Measurements from ENCODE around the gene EMC9.

DNA sequence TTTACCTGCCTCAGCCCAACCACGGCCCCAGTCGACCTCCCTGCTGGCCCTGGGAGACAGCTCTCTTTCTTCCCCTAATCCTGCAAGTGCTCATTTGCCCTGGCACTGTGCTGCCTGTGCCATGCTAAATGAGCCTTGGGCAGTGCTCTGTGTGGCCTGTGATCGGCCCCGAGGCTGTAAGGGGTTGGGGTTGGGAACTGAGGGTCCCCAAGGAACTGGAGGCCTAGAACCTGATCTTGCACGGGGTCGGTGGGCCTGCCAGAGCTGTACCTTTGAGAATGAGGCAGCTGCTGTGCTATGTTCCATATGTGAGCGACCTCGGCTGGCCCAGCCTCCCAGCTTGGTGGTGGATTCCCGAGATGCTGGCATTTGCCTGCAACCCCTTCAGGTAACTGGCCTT lies 8.7 kb upstream of the EMC9 start:
- TF ChIP-seq, protein P1, sequence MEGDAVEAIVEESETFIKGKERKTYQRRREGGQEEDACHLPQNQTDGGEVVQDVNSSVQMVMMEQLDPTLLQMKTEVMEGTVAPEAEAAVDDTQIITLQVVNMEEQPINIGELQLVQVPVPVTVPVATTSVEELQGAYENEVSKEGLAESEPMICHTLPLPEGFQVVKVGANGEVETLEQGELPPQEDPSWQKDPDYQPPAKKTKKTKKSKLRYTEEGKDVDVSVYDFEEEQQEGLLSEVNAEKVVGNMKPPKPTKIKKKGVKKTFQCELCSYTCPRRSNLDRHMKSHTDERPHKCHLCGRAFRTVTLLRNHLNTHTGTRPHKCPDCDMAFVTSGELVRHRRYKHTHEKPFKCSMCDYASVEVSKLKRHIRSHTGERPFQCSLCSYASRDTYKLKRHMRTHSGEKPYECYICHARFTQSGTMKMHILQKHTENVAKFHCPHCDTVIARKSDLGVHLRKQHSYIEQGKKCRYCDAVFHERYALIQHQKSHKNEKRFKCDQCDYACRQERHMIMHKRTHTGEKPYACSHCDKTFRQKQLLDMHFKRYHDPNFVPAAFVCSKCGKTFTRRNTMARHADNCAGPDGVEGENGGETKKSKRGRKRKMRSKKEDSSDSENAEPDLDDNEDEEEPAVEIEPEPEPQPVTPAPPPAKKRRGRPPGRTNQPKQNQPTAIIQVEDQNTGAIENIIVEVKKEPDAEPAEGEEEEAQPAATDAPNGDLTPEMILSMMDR (IDR thresholded peaks at IDR 0.05 in 4 of 5, conservative IDR thresholded peaks at IDR 0.05 in 1 of 5) = no peak
- no peak for TF ChIP-seq POLR2A (IDR thresholded peaks at IDR 0.05)
